Measurements from ENCODE around the gene PSMB7.

Gene PSMB7

GRCh38 chr9:124356745-124357390 lies 58.4 kb downstream of the PSMB7 start:
- DNase-seq (ENCODE audit: low spot score): no peak

DNA sequence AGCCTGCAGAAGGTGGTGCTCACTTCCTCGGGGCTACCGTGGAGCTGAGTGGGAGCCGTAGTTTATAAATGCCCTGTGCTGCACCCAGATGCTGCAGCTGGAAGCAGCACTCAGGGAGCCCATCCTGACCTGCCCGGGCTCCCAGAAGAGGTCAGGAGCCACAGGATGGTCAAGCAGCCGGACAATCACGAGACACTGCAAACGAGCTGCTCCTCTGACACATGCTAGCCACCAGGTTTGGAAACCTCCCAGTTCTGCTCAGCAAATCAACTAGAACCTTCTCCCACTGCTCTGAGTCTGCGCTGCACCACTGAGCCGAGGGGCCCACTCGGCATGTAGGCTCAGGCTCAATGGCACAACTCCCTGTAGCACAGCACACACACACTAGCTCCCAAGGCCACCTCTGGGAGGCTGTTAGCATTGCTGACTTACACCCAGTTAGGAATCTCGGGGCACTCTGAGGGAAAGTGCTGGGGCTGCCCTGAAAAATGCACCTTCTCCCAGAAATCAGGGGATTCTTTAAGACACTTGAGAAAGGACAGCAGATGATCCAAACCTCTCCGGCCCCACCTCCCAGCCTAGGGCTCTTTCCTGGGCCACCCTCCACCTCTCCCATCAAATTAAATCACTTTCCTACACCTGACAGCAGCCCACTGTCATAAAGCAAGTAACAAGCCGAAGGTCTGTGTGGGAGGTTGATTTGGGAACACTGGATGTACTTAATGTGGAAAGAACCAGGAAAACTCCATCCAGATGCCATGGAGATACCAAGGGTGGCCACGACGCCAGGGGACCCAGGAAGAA lies 59.1 kb downstream of the PSMB7 start:
- DNase-seq (ENCODE audit: low spot score): no peak

DNA sequence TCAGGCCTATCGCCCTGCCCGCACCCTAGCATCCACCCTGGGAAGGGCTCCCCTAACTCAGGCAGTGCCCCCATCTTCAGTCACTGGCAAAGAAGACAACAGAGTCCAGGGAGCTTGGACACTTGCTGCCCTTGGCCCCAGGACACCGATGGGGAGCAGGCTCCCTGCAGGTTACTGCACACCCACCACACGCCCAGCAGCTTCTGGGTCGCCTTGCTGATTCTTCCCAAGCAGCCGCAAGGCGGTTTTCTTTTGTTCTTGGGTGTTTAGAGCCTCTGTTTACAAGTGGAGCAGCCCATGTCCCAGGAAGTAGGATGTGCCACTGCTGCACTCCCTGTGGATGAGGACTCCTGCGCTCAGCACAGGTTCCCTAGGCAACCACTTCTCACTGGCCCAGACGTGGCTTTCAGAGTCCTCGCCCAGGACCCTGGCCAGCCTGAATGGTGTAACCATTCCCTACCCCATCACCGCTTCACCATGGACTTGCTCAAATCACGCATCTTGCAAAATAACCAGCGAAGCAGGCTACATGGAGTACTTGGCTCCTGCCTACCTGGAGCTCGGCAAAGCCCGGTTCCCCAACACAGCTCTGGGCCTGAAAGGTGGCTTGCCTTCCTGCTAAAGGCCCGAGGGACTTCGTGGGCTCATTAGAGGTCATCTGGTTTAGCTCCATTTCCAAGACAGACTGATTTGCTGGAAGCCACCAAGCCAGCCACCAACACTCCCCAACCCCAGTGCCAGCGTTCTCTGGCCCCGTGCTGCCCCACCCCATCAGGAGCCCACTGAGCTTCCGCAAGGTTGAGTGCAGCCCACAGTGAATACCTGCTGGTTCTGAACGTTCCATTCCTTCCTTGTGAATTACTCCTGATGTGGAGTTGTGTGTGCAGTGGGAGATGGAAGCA lies 60.0 kb downstream of the PSMB7 start:
- DNase-seq (ENCODE audit: low spot score): no peak

DNA sequence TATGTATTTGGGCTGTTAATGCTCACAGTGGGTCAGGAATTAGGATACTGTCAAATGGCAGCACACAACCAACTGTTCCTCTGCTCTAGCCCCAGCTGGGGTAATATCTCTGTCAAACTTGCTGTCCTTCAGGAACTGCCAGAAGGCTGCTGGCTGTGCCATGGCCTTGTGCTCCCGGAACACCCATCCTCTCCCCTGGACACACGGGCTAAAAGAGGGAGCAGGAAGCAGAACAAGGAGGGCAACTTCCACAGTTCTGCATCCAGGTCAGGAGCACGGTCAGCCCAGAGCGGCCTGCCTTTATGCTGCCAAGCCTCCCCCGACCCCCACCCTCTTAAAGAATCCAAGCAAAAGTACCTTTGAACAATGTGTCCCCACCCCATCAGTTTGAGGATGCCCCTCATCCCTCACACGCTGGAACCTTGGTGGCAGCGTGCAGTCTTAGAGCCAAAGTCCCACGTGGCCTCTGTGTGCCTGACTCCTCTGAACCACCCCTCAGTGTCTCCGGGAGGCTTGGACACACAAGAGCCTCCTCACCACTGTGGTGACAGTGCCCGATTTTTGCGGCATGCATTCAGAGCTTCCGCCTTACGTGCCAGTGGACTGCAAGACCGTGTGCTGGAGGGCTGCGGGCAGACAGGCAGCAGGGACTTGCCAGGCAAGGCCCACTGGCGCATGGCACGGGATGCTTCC lies 60.8 kb downstream of the PSMB7 start:
- DNase-seq (ENCODE audit: low spot score): no peak

- no peak for DNase-seq (ENCODE audit: low spot score)
Observed at GRCh38 chr9:124353811-124354274, 61.4 kb downstream of the PSMB7 start.

DNA sequence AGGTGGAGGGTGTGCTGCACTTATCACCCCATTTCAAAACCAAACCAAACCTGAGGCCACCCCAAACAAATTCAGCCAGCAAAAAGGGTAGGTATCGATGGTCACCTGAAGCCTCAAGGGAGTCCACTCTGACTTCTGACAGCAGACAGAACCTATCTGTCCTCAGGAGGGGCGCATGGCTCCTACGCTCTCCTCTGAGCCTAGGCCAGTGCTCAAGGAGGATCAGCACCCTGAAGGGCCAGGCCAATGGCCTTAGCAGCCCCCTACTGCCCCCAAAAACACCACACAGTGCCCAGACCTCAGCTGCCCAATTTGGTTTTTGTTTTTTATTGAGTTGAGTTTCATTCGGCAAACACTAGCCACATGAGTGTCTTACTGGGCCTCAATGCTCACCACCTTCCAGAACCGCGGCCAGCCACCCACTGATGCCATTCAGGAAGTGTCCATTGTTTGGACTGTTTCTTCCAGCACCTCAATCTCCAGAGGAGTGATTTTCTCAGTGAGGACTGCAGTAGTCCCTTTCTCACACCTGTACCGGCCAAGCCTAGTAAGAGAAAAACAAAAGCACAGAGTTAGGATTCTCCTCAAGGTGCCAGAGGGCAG lies 62.0 kb downstream of the PSMB7 start:
- no peak for DNase-seq (ENCODE audit: low spot score)

DNA sequence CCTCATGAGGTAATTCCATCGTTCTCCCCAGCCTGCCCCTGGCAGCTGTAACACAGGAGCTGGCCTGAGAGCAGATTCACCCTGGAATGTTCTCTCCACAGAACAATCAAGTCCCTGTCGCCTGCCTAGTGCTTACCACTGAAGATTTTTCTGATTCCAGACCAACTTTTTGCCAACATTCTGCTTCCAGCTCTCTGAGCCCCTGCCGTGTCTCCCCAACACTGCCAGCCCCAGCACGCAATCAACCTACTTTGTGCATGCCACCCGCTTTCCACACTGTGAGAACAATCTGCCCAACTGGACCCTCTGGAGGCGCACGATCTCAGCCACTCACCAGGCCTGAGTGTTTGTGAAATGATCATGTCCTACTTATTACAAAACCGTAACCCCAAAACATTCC lies 62.6 kb downstream of the PSMB7 start:
- no peak for DNase-seq (ENCODE audit: low spot score)

GRCh38 chr9:124351672-124352468 lies 63.4 kb downstream of the PSMB7 start:
- no peak for DNase-seq (ENCODE audit: low spot score)

- no peak for DNase-seq (ENCODE audit: low spot score)
Observed at GRCh38 chr9:124350494-124351263, 64.6 kb downstream of the PSMB7 start.

DNA sequence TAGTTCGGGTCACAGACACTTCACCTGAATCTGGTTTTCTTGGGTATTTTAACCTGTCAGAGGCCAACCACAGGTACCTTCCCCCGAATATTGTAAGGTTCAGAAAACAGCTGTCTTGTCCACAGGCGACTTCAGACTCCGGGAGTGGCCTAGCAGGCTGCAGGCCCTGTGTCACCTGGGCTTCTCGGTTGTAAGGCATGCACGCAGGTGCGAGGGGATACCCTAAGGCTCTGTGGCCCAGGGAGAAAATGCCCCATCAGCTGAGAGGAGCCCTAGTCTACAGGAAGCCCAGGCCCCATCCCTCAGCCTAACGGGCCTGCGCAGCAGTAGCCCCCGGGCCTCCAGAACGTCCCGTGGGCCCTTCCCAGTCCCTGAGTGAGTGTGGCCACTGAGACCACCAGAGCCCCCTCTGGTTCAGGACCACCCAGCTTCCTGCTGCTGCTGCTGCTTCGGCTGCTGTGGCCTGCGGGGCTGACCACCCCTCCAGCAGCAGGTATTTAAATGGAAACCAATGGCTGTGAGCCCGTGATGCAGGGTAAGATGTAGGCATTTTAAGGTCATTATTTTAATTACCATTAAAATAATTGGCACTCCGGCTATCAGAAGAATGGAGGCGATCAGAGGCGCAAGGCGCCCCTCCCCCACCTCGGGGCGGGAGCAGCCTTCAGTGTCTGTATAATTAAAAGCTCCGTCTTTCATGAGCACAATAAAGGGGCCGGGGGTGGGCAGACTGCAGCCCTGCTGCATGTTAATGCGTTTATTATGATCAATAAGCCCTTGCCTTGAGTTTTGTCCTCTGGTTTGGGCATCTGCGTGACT lies 65.4 kb downstream of the PSMB7 start:
- DNase-seq (ENCODE audit: low spot score): no peak

DNA sequence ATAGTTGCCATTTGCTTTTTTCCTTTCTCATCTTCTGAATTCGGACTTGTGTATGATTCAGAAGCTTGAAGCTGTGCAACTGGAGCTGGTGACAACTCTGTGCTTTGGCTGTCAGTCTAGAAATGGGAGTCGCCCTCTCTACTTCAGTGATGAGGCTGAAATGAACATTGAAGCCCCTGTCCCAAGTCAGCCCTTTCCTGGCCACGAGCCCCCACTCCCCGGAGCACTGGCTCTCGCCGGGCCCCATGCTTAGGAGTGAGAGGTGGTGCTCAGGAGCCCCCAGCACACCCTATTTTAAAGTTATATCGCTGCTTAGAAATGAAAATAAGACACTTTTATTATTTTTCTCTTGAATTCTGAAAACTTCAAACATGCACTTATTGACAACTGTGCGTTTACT lies 66.0 kb downstream of the PSMB7 start:
- DNase-seq (ENCODE audit: low spot score): no peak

- DNase-seq (ENCODE audit: low spot score): no peak
Observed at GRCh38 chr9:124348831-124349230, 66.4 kb downstream of the PSMB7 start.

- no peak for DNase-seq (ENCODE audit: low spot score)
Observed at GRCh38 chr9:124348363-124348762, 66.9 kb downstream of the PSMB7 start.

DNA sequence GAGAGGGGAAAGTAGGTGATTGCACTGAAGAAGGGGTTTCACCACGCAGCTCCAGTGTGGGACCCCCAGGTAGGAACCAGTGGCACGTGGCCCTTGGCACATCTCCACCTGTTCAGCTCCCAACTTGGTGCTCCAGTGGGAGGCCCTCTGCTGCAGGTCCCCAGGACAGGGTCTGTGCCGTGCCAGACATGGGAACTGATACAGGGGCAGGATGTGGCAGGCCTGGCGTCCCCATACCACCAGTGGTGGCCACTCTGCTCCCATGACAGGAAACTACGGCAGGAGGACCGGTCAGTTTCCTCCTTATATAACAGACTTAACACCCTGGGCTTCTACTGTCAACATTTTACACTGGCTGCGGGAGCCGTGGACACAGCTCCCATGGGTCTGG lies 67.3 kb downstream of the PSMB7 start:
- DNase-seq (ENCODE audit: low spot score): no peak

DNA sequence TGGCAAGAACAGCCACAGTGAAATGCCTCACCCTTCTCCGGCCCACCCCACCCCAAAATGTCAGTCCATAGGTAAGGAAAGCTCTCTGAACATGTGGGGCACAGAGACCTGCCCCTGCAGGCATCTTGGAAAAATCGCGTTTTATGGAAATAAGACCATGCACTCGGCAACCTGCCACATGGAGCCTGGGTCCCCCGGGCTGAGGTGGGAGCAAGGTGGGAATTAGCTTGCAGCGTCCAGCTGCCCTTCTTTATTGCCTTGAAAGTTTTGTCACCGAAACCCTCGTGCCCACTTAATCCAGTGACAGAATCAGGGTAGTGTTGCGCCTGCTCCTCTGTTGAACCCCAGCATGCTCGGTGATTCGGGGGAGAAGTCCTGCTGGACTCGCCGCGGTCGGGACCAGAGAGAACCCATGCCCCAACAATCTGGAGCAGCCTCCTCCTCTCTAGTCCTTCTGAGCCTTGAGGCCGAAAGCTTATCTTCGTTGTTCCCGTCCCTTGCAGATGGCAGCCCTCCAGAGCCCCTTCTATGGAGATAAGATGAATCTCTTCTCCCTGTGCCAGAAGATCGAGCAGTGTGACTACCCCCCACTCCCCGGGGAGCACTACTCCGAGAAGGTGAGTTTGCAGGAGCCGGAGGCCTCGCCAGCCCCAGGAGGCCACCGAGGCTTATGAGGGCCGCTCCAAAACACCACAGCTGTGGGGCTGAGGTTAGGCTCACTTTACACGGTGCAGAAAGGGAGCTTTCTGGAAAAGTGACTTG lies 67.9 kb downstream of the PSMB7 start:
- DNase-seq (ENCODE audit: low spot score): no peak

DNA sequence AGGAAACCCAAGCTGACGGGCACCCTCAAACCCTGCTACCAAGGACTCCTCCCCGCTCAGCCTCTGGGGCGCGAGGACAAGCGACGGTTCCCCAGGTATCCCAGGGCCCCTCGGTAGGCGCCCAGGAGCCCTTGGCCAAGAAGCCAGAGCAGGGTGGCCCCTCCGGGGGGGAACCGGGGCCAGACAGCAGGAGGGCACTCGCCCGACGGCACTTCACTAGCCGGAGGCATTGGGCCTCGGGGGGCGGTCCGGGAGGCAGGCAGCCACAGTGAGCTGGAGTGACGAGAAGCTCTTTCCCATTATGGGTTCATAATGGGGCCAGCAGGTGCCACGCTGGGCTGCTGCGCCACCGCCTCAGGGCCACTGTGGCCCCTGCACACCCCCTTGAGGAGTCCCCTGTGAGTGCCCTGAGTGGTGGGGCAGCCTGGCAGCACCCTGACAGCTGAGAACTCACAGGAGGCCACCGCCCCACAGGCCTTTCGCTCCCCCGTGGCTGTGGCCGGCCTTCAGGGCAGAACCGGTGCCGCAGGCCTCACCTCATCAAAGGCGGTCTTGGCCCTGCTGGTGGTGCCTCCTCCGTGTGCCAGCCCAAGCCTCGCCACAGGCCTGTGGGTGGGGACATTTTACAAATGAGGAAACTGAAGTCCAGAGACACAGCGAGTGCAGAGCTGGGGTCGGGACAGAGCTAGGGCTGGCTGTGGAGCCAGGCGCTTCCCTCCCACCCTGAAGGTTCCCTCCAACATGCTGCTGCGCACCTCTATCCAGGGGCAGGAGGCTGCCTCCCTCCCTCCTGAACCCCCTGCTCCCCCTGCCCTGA lies 68.7 kb downstream of the PSMB7 start:
- no peak for DNase-seq (ENCODE audit: low spot score)

- no peak for DNase-seq (ENCODE audit: low spot score)
Observed at GRCh38 chr9:124345751-124346281, 69.4 kb downstream of the PSMB7 start.
